Osteoblast (primary cell): Measurements from ENCODE around the gene ERI2. TPM values are rescaled to one million over a fixed set of nuclear protein-coding genes. Genes with fewer than 3 reads are reported as not detected.

Source experiments
- DNase-seq: peaks from one replicate; pipeline ENCODE4 v3.0.0; 2011; ENCODE audit warnings: low spot score, mixed read lengths; ENCODE audit not compliant: insufficient read length; ENCODE audit errors: missing footprints
- H2AFZ ChIP-seq: 2 replicates; pipeline ENCODE4 v1.6.0; 2011; ENCODE audit warnings: mild to moderate bottlenecking, low read length
- H3K27ac ChIP-seq: 2 replicates; pipeline ENCODE4 v1.5.1; 2011; ENCODE audit warnings: mild to moderate bottlenecking, low read depth, low read length, moderate library complexity
- H3K27me3 ChIP-seq: 2 replicates; pipeline ENCODE4 v1.6.0; 2012; ENCODE audit warnings: mild to moderate bottlenecking, control low read depth, inconsistent platforms, low read length, moderate library complexity; ENCODE audit not compliant: insufficient read depth
- H3K36me3 ChIP-seq: 2 replicates; pipeline ENCODE4 v1.5.1; 2011; ENCODE audit warnings: mild to moderate bottlenecking, low read length, control low read depth, moderate library complexity; ENCODE audit not compliant: insufficient read depth
- H3K4me1 ChIP-seq: 2 replicates; pipeline ENCODE4 v1.5.1; 2011; ENCODE audit warnings: mild to moderate bottlenecking, low read length, control low read depth, moderate library complexity; ENCODE audit not compliant: insufficient read depth
- H3K4me2 ChIP-seq: 2 replicates; pipeline ENCODE4 v1.6.0; 2011; ENCODE audit warnings: mild to moderate bottlenecking, low read length; ENCODE audit not compliant: insufficient read depth
- H3K4me3 ChIP-seq: fragments of 200-600 bp; sonication (generic); 3 replicates; pipeline ENCODE4 v1.5.1; 2012; ENCODE audit warnings: mild to moderate bottlenecking, low read length, inconsistent platforms; ENCODE audit not compliant: insufficient read depth
- H3K79me2 ChIP-seq: 2 replicates; pipeline ENCODE4 v1.6.0; 2012; ENCODE audit warnings: mild to moderate bottlenecking, low read length, control low read depth, inconsistent platforms; ENCODE audit not compliant: insufficient read depth
- H3K9me3 ChIP-seq: 2 replicates; pipeline ENCODE4 v1.5.1; 2011; ENCODE audit warnings: low read depth, low read length, control low read depth
- H4K20me1 ChIP-seq: 2 replicates; pipeline ENCODE4 v1.6.0; 2012; ENCODE audit warnings: mild to moderate bottlenecking, low read length, control low read depth; ENCODE audit not compliant: insufficient read depth
- CTCF ChIP-seq: IDR thresholded peaks from 2 replicates; pipeline ENCODE4 v1.5.1; 2011; ENCODE audit warnings: mild to moderate bottlenecking, low read depth, low read length, moderate library complexity; ENCODE audit errors: extremely low read depth
- total RNA-seq: library from RNA; depleted of rRNA; stranded (reverse); fragments of >200 nt; gene quantifications from 2 replicates; pipeline ENCODE4 v1.2.3, GENCODE V29; 2012

ERI2 gene
- total RNA-seq, 1 donor: 21.0 TPM

- no peak overlapping the region for H3K4me3 ChIP-seq
- H3K4me1 ChIP-seq: peaks cover 44% of the 10 kb centered on the region
- no peak for TF ChIP-seq CTCF
- H3K27me3 ChIP-seq: no peaks in the 10 kb centered on the region
- peaks cover 35% of the 10 kb centered on the region for H3K36me3 ChIP-seq
- H3K27ac ChIP-seq: peak overlapping the region; percentile 16
- H4K20me1 ChIP-seq: no peaks in the 10 kb centered on the region
- no peak for DNase-seq
- peaks cover 38% of the 10 kb centered on the region for H3K79me2 ChIP-seq
- no peak overlapping the region for H3K4me2 ChIP-seq
- H2AFZ ChIP-seq: no peak overlapping the region
- no peaks in the 10 kb centered on the region for H3K9me3 ChIP-seq
These were observed 46.9 kb upstream of the ERI2 start for GRCh38 chr16:20853143-20853542.

- peak; percentile 57 for DNase-seq
- Histone ChIP-seq H3K4me1 (peaks cover 44% of the 10 kb centered on the region), H3K27ac (peak overlapping the region; percentile 53), H2AFZ (no peak overlapping the region), H3K9me3 (no peaks in the 10 kb centered on the region), H3K79me2 (peaks cover 27% of the 10 kb centered on the region), H3K36me3 (peaks cover 22% of the 10 kb centered on the region), H4K20me1 (no peaks in the 10 kb centered on the region), H3K27me3 (no peaks in the 10 kb centered on the region), H3K4me2 (peak overlapping the region; percentile 40), H3K4me3 (no peak overlapping the region)
- no peak for TF ChIP-seq CTCF
These were observed 45.3 kb upstream of the ERI2 start for GRCh38 chr16:20851601-20852000.

- Histone ChIP-seq H3K79me2 (peaks cover 23% of the 10 kb centered on the region), H3K4me1 (peaks cover 44% of the 10 kb centered on the region), H4K20me1 (no peaks in the 10 kb centered on the region), H2AFZ (no peak overlapping the region), H3K4me3 (no peak overlapping the region), H3K27ac (peak overlapping the region; percentile 53), H3K9me3 (no peaks in the 10 kb centered on the region), H3K4me2 (no peak overlapping the region), H3K36me3 (peaks cover 21% of the 10 kb centered on the region), H3K27me3 (no peaks in the 10 kb centered on the region)
- TF ChIP-seq CTCF: no peak
- no peak for DNase-seq
These were observed 44.7 kb upstream of the ERI2 start for GRCh38 chr16:20850981-20851380.

- H3K4me1 ChIP-seq: peaks cover 44% of the 10 kb centered on the region
- peaks cover 15% of the 10 kb centered on the region for H3K36me3 ChIP-seq
- H3K9me3 ChIP-seq: no peaks in the 10 kb centered on the region
- TF ChIP-seq CTCF: peak; percentile 100
- H3K4me2 ChIP-seq: no peak overlapping the region
- H3K27ac ChIP-seq: peak overlapping the region; percentile 29
- H3K79me2 ChIP-seq: peaks cover 12% of the 10 kb centered on the region
- no peak overlapping the region for H2AFZ ChIP-seq
- no peak for DNase-seq
- H3K27me3 ChIP-seq: no peaks in the 10 kb centered on the region
- no peaks in the 10 kb centered on the region for H4K20me1 ChIP-seq
- no peak overlapping the region for H3K4me3 ChIP-seq
These were observed 43.5 kb upstream of the ERI2 start for GRCh38 chr16:20849589-20850390.
